ENCODE measurements around the gene CMTR1. TPM values are rescaled to one million over a fixed set of nuclear protein-coding genes. Genes with fewer than 3 reads are reported as not detected.
"Not testable (repeated sequence)": the region's sequence is repeated elsewhere in the genome, so short reads cannot be mapped to it uniquely, and the experiment has no call there.

The CMTR1 gene
- polyA plus RNA-seq, 3 donors = 44.0 to 53.5 (median 52.5) TPM

DNA sequence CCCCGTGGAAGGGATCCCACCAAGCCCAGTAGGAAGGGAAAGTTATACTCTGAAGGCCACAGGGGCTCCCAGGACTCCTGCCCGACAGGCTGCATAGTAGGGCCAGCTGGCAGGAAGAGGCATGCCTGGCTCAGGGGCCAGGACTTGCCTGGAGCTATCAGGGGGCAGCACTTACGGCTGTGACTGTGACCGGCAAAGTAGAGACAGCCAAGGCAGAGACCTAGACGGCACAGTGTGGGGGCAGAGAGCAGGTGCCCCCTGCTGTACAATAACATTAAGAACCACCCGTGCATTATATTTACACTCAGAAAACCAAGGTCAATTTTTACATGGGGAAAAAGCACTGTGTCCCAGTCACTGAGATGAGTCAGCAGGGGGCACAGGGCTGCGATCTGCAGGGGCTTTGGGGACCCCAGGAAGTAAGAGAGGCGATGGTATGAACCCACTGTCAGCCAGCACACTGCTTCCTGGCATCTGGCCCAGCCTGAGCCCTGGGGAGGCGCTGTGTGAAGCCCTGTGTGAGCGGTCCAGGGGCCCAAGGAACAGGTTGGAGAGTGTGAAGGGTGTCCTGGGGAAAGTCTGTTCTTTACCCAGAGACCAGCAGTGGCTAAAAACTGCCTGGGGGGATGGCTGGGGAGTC is 56.8 kb downstream of the CMTR1 start:
- DNase-seq = no peak

DNA sequence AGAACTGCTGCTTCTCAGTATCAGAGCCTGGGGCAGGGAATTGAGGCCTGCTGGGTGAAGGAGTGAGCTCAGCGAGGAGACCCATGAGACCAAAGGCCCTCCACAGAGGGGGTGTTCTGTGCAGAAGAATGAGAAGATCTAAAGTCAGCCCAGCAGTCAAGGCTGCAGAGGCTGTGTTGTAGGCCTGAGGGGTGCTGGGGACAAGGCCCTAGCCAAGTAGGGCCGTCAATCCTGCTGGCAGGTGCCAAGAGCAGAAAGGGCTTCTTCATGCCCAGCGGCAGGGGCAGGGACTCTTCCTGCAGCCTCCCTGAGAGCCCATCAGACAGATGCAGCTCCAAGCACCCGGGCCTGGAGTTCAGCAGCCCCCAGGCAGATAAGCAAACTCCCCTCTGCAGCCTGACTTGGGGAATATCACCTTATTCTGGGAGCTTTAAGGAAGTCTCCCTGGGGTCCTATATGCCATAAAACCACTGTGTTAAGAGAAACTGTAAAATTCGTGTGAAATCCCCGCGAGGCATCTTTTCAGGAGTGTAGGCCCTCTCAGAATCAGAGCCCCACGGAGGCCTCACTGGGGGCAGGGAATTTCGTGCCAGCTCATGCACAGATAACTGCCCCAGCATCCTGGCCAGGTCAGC is 57.6 kb downstream of the CMTR1 start:
- no peak for DNase-seq

- DNase-seq = no peak
Measured at GRCh38 chr6:37491171-37491829, 58.3 kb downstream of the CMTR1 start.

- DNase-seq = no peak
Measured at GRCh38 chr6:37491830-37492208, 58.8 kb downstream of the CMTR1 start.

DNA sequence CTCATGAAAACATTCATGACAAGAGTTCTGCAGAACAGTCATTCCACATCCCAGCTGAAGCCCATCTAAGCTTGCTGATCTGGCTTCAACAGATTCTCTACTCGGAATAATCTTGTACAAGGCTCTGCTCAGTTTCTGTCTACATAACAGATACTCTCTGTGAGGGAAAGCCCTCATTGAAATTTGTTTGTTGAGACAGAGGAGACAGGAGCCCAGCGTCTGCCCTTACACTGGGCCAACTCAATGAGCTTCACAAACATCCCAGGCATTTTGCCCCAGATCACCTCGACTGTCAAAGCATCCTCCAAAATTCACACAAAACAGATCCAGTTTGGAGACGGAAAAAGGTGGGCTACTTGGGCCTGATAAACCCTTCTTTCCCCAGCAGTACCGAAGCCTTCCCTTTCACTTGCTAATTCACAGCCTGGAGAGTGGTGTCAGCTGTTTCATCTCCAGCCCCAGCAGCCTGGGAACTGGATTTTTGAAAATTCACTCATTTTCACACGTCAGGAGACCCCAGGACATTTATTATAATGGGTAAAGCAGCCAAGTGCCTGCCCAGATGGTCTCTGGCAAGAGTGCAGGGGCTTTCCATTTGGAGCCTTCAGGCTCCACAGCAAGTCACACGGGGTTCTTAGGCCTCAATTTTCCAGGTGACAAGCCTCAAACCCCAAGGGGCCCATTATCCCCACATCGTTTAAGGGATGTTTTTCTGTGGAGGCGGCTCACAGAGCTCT is 59.4 kb downstream of the CMTR1 start:
- DNase-seq = no peak

GRCh38 chr6:37492991-37493660 is 60.1 kb downstream of the CMTR1 start:
- DNase-seq = no peak

DNA sequence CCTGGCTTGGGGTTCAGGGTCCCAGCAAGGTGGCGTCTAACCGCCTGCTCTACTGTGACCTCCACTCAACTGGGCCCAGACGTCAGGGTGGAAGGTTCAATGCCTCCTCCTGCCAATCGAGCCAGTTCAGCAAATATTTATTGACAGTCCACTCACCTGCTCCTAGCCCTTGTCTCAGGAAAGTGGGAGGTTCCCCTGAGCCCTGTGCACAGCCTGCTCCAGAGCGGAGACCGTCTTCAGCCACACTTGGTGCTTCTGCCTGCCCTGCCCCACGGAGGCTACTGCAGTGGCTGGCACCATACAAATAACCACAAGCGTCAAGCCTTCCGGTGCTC is 60.6 kb downstream of the CMTR1 start:
- DNase-seq = no peak

GRCh38 chr6:37495244-37495934 is 62.4 kb downstream of the CMTR1 start:
- DNase-seq = no peak

DNA sequence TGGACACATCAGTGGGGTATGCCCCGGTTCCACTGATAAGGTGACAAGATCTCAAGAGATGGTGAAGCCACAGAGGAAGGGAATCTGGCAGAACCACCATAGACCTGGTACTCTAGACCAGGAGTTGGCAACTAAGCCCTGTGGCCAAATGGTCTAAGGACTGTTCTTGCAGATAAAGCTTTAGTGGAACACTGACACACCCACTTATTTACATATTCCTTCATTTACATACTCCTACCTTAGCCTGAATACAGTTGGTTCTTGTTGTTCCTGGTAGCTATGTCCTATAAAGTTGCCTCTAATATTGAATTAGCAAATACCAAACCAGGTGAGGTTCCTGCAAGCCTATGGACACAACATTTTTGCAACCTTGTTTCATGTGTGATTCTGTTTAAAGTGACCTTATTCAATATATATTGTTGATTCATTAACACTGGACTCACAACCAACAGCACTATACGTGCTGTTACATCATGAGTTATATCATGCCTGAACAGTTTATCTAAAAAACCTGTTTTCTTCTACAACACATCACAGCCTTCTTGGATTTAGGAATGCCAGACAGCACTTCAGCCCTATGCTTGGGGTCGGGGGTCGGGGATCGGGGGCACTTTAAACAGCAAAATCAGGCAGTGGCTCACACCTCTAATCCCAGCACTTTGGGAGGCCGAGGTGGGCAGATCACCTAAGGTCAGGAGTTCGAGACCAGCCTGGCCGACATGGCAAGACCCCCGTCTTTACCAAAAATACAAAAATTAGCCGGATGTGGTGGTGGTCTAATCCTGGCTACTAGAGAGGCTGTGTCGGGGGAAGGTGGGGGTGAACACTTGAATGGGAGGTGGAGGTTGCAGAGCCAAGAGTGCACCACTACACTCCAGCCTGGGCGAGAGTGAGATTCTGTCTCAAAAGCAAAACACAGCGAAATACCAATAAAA is 64.2 kb downstream of the CMTR1 start:
- DNase-seq = no peak

- DNase-seq = peak; percentile 98
Measured at GRCh38 chr6:37499433-37500293, 66.6 kb downstream of the CMTR1 start, which contains the start of gene CCDC167. Gene CCDC167, minus strand, starts transcription at chr6:37499893. Its CDS starts 30 bp downstream, at chr6:37499863.

DNA sequence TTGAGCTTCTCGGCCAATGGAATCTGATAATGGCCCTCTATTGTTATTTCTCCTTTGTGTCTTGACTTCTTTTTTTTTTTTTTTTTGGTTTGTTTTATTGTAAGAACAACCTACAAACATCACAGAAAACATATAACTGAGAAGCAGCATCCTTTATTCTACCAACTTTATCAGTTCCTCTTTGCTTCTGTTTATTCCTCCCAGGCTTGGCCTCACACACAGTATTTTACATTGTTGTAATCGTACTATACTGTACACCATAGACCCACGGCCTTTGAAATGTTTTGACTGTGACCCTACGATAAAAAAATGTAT is 67.2 kb downstream of the CMTR1 start:
- DNase-seq = no peak

DNA sequence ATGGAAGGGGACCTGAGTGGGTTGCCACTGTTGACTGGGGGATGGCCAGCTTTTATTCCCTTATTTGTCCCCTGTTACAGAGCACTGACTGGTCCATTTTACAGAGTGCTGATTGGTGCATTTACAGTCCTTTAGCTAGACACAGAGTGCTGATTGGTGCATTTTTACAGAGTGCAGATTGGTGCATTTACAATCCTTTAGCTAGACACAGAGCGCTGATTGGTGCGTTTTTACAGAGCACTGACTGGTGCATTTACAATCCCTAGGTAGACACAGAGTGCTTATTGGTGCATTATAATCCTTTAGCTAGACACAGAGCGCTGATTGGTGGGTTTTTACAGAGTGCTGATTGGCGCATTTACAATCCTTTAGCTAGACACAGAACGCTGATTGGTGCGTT is 67.9 kb downstream of the CMTR1 start:
- not testable (repeated sequence) for DNase-seq

DNA sequence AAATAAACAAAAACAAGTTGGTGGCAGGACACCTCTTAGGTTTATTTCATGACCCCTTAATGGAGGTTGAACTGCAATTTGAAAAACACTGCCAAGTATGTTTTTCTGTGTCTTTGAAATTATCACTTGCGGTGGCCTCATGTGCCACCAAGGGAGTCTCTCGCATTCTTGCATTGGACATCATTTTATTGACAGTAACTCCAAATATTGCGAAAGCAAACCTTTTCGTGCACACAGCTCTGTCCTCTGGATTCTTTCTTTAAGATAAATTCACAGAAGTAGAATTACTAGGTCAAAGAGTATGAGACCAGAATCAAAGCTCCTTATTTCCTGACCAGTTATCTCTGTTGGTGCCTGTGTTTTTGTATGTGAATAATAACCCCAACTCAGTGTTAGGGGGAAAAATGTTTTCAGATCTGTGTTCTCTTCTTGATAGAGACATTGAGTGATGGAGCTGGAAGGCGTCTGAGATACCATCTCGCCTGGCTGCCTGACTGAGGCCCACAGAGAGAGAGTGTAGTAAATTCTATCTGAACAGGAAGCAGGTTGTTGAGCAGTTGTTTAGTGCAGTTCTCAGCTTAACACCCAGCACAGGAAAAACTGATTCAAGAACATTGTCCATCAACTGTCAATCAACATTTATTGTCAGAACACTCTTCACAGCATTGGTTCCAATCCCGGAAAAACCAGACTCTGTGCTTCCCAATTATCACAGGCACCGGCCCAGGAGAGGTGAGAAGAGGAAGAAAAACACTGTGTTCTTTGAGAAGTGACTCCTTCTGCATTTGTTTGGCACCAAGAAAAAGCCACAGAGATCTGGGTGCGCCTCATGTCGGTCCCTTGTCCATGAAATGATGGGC is 68.8 kb downstream of the CMTR1 start:
- no peak for DNase-seq

DNA sequence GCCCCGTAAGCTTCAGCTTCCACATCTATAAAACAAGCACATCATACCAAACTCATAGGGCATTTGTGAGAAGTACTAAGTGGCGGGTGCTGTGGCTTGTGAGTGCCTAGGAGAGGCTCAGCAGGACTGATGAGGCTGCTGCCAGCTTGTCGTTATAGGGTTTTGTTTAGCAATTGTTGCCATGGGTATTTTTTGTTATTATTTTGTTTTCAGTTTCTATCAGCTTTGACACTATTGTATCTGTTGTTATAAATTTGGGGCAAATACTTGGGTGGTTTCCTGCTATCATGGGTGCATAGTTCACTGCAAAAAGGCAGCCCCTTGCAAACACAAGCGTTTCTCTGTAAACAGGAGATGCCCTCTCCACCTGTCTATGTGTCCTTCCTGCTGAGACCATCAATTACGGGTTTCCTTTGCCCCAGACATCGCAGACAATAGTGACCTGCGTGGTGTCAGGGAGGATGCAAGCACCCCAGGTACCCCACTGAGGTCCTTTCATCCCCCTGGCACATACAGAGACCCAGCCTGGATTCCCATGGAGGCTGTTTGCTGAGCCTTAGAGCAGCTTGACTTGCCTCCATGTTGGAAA is 69.8 kb downstream of the CMTR1 start:
- no peak for DNase-seq

- DNase-seq = no peak
Measured at GRCh38 chr6:37503309-37503965, 70.4 kb downstream of the CMTR1 start.

GRCh38 chr6:37504024-37504423 is 71.0 kb downstream of the CMTR1 start:
- no peak for DNase-seq

DNA sequence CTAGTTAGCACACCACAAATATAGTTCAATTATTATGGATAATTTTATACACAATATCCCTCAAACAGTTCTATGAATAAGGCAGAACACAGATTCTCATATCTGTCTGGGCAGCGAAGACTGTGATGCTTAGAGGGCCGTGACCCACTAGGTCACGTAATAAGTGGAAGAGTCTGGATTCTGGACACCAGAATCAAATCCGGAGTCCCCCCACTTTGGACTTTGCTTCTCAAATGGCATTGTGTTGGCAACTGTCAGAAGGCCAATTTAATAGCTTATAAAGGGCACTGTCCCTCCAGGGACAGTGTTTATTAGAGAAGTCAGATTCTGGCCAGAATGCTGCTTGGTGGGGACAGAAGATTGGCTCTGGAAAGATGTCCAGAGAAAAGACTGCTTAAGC is 73.5 kb downstream of the CMTR1 start:
- no peak for DNase-seq

DNA sequence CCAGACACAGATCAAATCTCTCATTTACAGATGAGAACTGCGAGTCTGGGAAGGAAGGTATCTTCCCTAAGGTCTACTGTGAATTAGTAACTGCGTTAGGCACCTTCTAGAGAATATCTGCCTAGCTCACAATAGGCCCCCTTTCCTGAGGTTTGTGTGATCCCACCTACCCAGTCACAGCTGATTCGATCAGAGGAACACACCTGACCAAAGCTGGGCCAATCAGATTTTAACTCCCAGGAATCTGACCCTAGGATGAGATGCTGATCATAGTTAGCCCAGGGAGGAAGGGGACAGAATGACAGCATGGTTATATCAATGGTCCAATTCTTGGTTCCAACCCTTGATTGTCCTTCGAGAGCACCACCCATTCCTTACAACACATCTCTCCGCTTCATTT is 74.1 kb downstream of the CMTR1 start:
- no peak for DNase-seq

All from renal pelvis (tissue), 4 donors.